Fibroblast of villous mesenchyme (primary cell): ENCODE measurements around the gene LENEP. TPM values are rescaled to one million over a fixed set of nuclear protein-coding genes. Genes with fewer than 3 reads are reported as not detected.

ENCODE experiments used
- DNase-seq: peaks from one replicate; pipeline ENCODE4 v3.0.0-alpha.2; 2010; ENCODE audit warnings: low read depth
- H3K4me3 ChIP-seq: 2 replicates; pipeline ENCODE4 v1.5.1; 2011; ENCODE audit warnings: low read depth, mild to moderate bottlenecking, low read length
- total RNA-seq: library from RNA; depleted of rRNA; stranded (reverse); fragments of >200 nt; gene quantifications from 2 replicates; pipeline ENCODE4 v1.2.3, GENCODE V29; 2012
- TF ChIP-seq, protein P1 (sequence below): IDR thresholded peaks from 2 replicates; pipeline ENCODE4 v1.5.1; 2012; ENCODE audit warnings: low read depth, mild to moderate bottlenecking, low read length; ENCODE audit not compliant: insufficient read depth

Gene LENEP
- total RNA-seq, 1 donor: 0.43 TPM

GRCh38 chr1:154971341-154971998, 21.9 kb upstream of the LENEP start:
- H3K4me3 ChIP-seq: peak overlapping the region; percentile 79
- no peak for DNase-seq
- TF ChIP-seq, protein P1, sequence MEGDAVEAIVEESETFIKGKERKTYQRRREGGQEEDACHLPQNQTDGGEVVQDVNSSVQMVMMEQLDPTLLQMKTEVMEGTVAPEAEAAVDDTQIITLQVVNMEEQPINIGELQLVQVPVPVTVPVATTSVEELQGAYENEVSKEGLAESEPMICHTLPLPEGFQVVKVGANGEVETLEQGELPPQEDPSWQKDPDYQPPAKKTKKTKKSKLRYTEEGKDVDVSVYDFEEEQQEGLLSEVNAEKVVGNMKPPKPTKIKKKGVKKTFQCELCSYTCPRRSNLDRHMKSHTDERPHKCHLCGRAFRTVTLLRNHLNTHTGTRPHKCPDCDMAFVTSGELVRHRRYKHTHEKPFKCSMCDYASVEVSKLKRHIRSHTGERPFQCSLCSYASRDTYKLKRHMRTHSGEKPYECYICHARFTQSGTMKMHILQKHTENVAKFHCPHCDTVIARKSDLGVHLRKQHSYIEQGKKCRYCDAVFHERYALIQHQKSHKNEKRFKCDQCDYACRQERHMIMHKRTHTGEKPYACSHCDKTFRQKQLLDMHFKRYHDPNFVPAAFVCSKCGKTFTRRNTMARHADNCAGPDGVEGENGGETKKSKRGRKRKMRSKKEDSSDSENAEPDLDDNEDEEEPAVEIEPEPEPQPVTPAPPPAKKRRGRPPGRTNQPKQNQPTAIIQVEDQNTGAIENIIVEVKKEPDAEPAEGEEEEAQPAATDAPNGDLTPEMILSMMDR: no peak

DNA sequence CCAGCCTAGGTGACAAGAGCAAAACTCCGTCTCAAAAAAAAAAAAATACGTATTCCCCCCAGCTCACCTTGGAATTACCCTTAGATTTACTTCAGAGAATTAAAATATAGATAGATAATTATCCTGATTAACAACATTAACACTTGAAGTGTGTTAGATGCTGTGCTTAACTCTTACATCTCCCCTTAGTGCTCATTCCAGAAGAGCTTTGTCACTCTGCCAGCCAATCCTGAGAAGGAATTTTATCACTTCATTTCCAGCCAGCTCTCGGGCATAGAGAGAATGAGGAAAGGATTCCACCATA, 21.2 kb upstream of the LENEP start:
- H3K4me3 ChIP-seq: peak overlapping the region; percentile 76
- TF ChIP-seq, protein P1: no peak
- no peak for DNase-seq

GRCh38 chr1:154972517-154973343, 20.7 kb upstream of the LENEP start:
- TF ChIP-seq, protein P1: no peak

DNA sequence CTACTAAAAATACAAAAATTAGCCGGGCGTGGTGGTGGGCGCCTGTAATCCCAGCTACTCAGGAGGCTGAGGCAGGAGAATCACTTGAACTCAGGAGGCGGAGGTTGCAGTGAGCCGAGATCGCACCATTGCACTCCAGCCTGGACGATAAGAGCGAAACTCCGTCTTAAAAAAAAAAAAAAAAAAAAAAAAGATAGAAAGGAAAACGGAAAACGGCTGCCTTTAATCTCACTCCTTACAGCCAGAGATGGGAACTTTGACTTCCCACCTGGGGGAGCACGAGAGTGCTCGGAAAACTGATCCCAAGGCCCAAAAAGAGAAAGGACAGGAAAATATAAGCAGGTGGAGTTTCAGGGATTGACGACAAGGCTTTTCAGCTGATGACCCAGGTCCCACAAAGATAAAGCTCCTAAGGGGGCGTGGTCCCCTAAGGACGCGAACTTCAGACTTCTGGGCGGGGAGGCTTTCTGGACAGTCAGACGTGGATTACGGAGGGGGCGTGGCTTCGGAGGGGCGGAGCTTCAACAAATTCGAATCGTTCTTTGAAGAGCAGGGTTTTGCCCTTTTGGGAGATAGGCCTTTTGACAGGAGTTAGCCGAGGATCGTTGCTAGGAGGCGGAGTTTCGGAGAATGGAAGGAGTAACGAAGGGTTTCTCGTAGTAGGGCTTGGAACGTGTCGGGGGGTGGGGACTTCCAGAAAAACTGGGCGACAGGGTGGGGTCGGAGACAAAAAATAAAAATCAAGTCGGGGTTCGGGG, 19.9 kb upstream of the LENEP start:
- peak overlapping the region; percentile 76 for H3K4me3 ChIP-seq
- DNase-seq: peak; percentile 99
- TF ChIP-seq, protein P1: peak; percentile 13

More at GRCh38 chr1:154972517-154973343, 20.7 kb upstream of the LENEP start:
- peak overlapping the region; percentile 76 for H3K4me3 ChIP-seq
- peak; percentile 96 for DNase-seq

GRCh38 chr1:154974102-154974807, 19.1 kb upstream of the LENEP start, which contains the start of gene CKS1B:
Gene CKS1B, plus strand, starts transcription at chr1:154974681. Its CDS starts 65 bp downstream, at chr1:154974746.
- TF ChIP-seq, protein P1: no peak
- DNase-seq: peak; percentile 100
- H3K4me3 ChIP-seq: peak within 1 kb of the TSS; percentile 76

DNA sequence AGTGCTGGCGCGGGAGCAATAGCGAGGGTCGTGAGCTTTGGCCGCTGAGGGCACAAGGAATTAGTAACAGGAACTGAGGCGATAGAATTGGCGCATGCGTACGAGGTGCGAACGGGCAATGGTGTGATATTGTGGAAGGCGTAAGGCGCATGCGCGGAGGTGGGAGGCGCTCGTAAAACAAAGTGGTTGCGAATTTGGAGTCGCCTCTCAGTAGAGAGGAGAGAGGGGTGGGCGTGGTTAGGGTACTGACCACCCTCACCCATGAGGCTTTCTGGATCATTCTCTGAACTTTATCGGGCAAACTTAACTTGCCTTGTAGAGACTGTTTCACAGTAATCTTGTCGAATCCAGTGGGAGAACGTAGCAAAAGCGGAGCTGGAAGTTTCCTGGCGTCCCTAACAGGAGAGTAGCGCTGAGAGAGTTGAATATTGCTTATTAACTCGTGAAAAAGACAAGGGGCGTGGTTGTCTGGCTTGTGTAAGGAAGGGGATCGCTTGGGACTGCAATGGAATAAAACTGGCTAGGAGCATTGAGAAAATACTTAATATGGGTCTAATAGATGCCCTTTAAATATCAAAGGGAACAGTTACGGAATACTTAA, 18.5 kb upstream of the LENEP start:
- peak; percentile 96 for DNase-seq
- H3K4me3 ChIP-seq: peak overlapping the region; percentile 76
- TF ChIP-seq, protein P1: no peak
